Osteocyte (in vitro differentiated cells): Measurements from ENCODE around the gene TAS2R39. TPM values are rescaled to one million over a fixed set of nuclear protein-coding genes. Genes with fewer than 3 reads are reported as not detected.

Experiments
- DNase-seq: peaks from one replicate; pipeline ENCODE4 v3.0.0; 2021; ENCODE audit warnings: mixed read lengths; ENCODE audit not compliant: unreplicated experiment; ENCODE audit errors: extremely low spot score
- H3K27ac Mint-ChIP-seq: one replicate; pipeline ENCODE4 v1.8.0; 2021; ENCODE audit warnings: mild to moderate bottlenecking, mixed read lengths; ENCODE audit not compliant: unreplicated experiment
- H3K27me3 Mint-ChIP-seq: one replicate; pipeline ENCODE4 v1.8.0; 2021; ENCODE audit warnings: mixed read lengths; ENCODE audit not compliant: unreplicated experiment
- H3K36me3 Mint-ChIP-seq: one replicate; pipeline ENCODE4 v1.8.0; 2021; ENCODE audit warnings: mixed read lengths; ENCODE audit not compliant: unreplicated experiment
- H3K4me1 Mint-ChIP-seq: one replicate; pipeline ENCODE4 v1.8.0; 2021; ENCODE audit warnings: mixed read lengths; ENCODE audit not compliant: unreplicated experiment
- H3K4me3 Mint-ChIP-seq: one replicate; pipeline ENCODE4 v1.8.0; 2021; ENCODE audit warnings: mild to moderate bottlenecking, moderate library complexity, mixed read lengths; ENCODE audit not compliant: unreplicated experiment
- H3K9me3 Mint-ChIP-seq: one replicate; pipeline ENCODE4 v1.8.0; 2021; ENCODE audit warnings: mixed read lengths; ENCODE audit not compliant: unreplicated experiment
- CTCF ChIP-seq: fragments of 200-600 bp; sonication (generic); IDR thresholded peaks from 2 replicates; pipeline ENCODE4 v1.5.0; 2021; ENCODE audit warnings: antibody characterized with exemption, mild to moderate bottlenecking, moderate library complexity
- total RNA-seq: library from RNA; stranded (reverse); gene quantifications from 2 replicates; pipeline ENCODE4 v1.2.1, GENCODE V29; 2021

Gene TAS2R39
- total RNA-seq, 1 donor from 2014 or later: not detected

- Mint-ChIP-seq H3K9me3 (no peaks in the 10 kb centered on the region), H3K4me1 (peaks cover 22% of the 10 kb centered on the region), H3K4me3 (no peak overlapping the region), H3K27me3 (peaks cover 6% of the 10 kb centered on the region), H3K27ac (no peak overlapping the region), H3K36me3 (peaks cover 2% of the 10 kb centered on the region)
- no peak for DNase-seq
- TF ChIP-seq CTCF: peak; percentile 100
Observed at GRCh38 chr7:143214789-143215679, 31.8 kb downstream of the TAS2R39 start.

GRCh38 chr7:143216151-143216550, 32.9 kb downstream of the TAS2R39 start:
- Mint-ChIP-seq H3K9me3 (no peaks in the 10 kb centered on the region), H3K27ac (peak overlapping the region; percentile 67), H3K27me3 (peaks cover 6% of the 10 kb centered on the region), H3K4me3 (no peak overlapping the region), H3K4me1 (peaks cover 22% of the 10 kb centered on the region), H3K36me3 (peaks cover 2% of the 10 kb centered on the region)
- no peak for TF ChIP-seq CTCF
- no peak for DNase-seq

- no peak for DNase-seq
- no peak for TF ChIP-seq CTCF
- no peak overlapping the region for H3K4me3 Mint-ChIP-seq
- H3K36me3 Mint-ChIP-seq: peaks cover 2% of the 10 kb centered on the region
- H3K4me1 Mint-ChIP-seq: peaks cover 22% of the 10 kb centered on the region
- no peak overlapping the region for H3K27ac Mint-ChIP-seq
- H3K9me3 Mint-ChIP-seq: no peaks in the 10 kb centered on the region
- peaks cover 9% of the 10 kb centered on the region for H3K27me3 Mint-ChIP-seq
Observed at GRCh38 chr7:143216686-143217085, 33.5 kb downstream of the TAS2R39 start.

GRCh38 chr7:143217806-143218205, 34.6 kb downstream of the TAS2R39 start:
- no peak for TF ChIP-seq CTCF
- H3K4me1 Mint-ChIP-seq: peaks cover 22% of the 10 kb centered on the region

GRCh38 chr7:143221286-143221685, 38.1 kb downstream of the TAS2R39 start:
- no peak for TF ChIP-seq CTCF
- H3K4me3 Mint-ChIP-seq: no peak overlapping the region
- DNase-seq: no peak
- peaks cover 2% of the 10 kb centered on the region for H3K36me3 Mint-ChIP-seq
- no peak overlapping the region for H3K27ac Mint-ChIP-seq
- no peaks in the 10 kb centered on the region for H3K9me3 Mint-ChIP-seq
- peaks cover 17% of the 10 kb centered on the region for H3K27me3 Mint-ChIP-seq
- peaks cover 21% of the 10 kb centered on the region for H3K4me1 Mint-ChIP-seq

More at GRCh38 chr7:143217806-143218205, 34.6 kb downstream of the TAS2R39 start:
- H3K9me3 Mint-ChIP-seq: no peaks in the 10 kb centered on the region
- H3K27ac Mint-ChIP-seq: no peak overlapping the region
- peaks cover 9% of the 10 kb centered on the region for H3K27me3 Mint-ChIP-seq
- peaks cover 2% of the 10 kb centered on the region for H3K36me3 Mint-ChIP-seq
- H3K4me3 Mint-ChIP-seq: no peak overlapping the region
- no peak for DNase-seq
